Neural progenitor cell (in vitro differentiated cells): ENCODE results near the gene DRC1.

Source experiments
- CTCF ChIP-seq: fragments of 200-600 bp; sonication (generic); IDR thresholded peaks from 2 replicates; pipeline ENCODE4 v1.5.1; 2017; ENCODE audit warnings: antibody characterized with exemption, mild to moderate bottlenecking
- EZH2phosphoT487 ChIP-seq: fragments of 200-600 bp; sonication (generic); IDR thresholded peaks from 2 replicates; pipeline ENCODE4 v1.6.1; 2017; ENCODE audit warnings: antibody characterized with exemption

GRCh38 chr2:26410764-26411243 is 9.1 kb downstream of the DRC1 start:
- TF ChIP-seq CTCF = no peak
- TF ChIP-seq EZH2phosphoT487 = no peak
